BJ (cell line): ENCODE data around the gene LDLRAD4. TPM values are rescaled to one million over a fixed set of nuclear protein-coding genes. Genes with fewer than 3 reads are reported as not detected.

Experiments
- CTCF ChIA-PET: fragments of 350-600 bp; formaldehyde crosslinking; extraction: SDS; loops from one replicate; lab custom pipeline; 2021; ENCODE audit warnings: antibody characterized with exemption, inconsistent platforms; lab: Yijun Ruan, JAX
- POLR2A ChIA-PET: fragments of 300-600 bp; sonication (Branson Sonifier 250); formaldehyde crosslinking; extraction: SDS; loops from one replicate; lab custom pipeline; 2021; ENCODE audit warnings: antibody characterized with exemption; lab: Charles Lee
- DNase-seq: peaks from one replicate; pipeline ENCODE4 v3.0.0-alpha.2; 2011; ENCODE audit warnings: low read depth
- H3K27me3 ChIP-seq: 2 replicates; pipeline ENCODE4 v1.6.0; 2011; ENCODE audit warnings: low read length; ENCODE audit not compliant: control insufficient read depth, insufficient read depth
- H3K36me3 ChIP-seq: 2 replicates; pipeline ENCODE4 v1.5.1; 2011; ENCODE audit warnings: low read length; ENCODE audit not compliant: control insufficient read depth, insufficient read depth
- H3K4me3 ChIP-seq: 2 replicates; pipeline ENCODE4 v1.5.1; 2011; ENCODE audit warnings: low read depth, mild to moderate bottlenecking, control low read depth, low read length
- CTCF ChIP-seq: IDR thresholded peaks from 2 replicates; pipeline ENCODE4 v1.5.1; 2011; ENCODE audit warnings: low read depth, mild to moderate bottlenecking, control low read depth, inconsistent platforms, low read length, moderate library complexity; ENCODE audit not compliant: insufficient read depth
- polyA plus RNA-seq: library from polyadenylated mRNA; depleted of rRNA; stranded (reverse); fragments of >200 nt; gene quantifications from 2 replicates; pipeline ENCODE4 v1.2.3, GENCODE V29; 2011

The LDLRAD4 gene
- polyA plus RNA-seq, 1 experiment, result not detected

GRCh38 chr18:13207294-13207693 is 11.3 kb upstream of the LDLRAD4 start:
- ChIA-PET CTCF (no interaction called here), POLR2A (no interaction called here)
- no peak for TF ChIP-seq CTCF
- H3K27me3 ChIP-seq, result peaks cover 2% of the 10 kb centered on the region; the same call in 1 of the 2 replicates
- H3K36me3 ChIP-seq, result no peaks in the 10 kb centered on the region
- no peak for DNase-seq
- H3K4me3 ChIP-seq, result no peak overlapping the region

DNA sequence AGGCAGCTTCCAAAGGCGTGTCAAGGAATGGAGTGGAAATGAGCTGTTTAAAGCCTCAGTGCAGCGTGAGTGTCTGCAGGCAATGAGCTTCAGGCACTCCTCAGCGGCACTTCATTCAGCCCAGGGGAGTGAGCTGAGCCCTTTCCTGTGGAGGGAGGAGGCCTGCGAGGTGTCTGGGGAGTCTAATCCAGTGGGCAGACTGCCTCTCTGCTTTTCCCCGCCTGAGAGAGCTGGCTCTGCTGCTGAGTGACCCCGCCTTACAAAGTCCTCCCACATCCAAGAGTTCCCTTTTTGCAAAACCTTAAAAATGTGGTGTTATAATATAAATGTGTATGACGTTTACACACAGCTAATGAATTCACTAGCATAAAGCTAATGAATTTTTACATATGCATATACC is 7.0 kb upstream of the LDLRAD4 start:
- DNase-seq, result no peak
- peaks cover 5% of the 10 kb centered on the region for H3K27me3 ChIP-seq
- no peaks in the 10 kb centered on the region for H3K36me3 ChIP-seq
- TF ChIP-seq CTCF, result no peak
- no peak overlapping the region for H3K4me3 ChIP-seq
- ChIA-PET POLR2A (no interaction called here), CTCF (no interaction called here)

GRCh38 chr18:13213036-13213795 is 5.3 kb upstream of the LDLRAD4 start:
- DNase-seq, result no peak
- CTCF ChIA-PET, result interaction anchor here (1.1 kb wide), 1 partner anchor 316 kb away, joined by 4 read pairs; no protein-coding TSS in a partner anchor
- TF ChIP-seq CTCF, result no peak
- no peaks in the 10 kb centered on the region for H3K36me3 ChIP-seq
- peaks cover 6% of the 10 kb centered on the region for H3K27me3 ChIP-seq
- no peak overlapping the region for H3K4me3 ChIP-seq
- POLR2A ChIA-PET, result no interaction called here

DNA sequence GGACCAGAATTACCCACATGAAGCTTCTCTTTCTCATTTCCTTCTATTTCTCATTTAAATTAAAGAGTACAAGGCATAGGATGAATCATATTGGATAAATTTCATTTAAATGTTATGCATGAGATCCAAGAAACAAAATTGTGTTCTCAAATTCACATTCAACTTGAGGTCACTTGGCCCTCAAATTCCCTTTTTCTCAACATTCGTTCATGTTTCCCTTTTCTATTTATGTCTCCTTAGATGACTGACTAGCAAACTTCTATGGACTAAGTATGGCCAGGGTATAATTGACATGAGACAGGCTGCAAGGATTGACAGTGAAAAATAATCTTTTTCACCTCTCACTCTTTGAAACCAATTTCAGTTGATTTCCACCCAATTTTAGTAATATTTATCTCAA is 4.0 kb upstream of the LDLRAD4 start:
- Histone ChIP-seq H3K4me3 (no peak overlapping the region), H3K27me3 (peaks cover 12% of the 10 kb centered on the region), H3K36me3 (no peaks in the 10 kb centered on the region)
- no peak for DNase-seq
- ChIA-PET CTCF (interaction anchor here (1.1 kb wide), 1 partner anchor 315 kb away, joined by 4 read pairs; no protein-coding TSS in a partner anchor), POLR2A (no interaction called here)
- TF ChIP-seq CTCF, result no peak

- peak; percentile 7 for DNase-seq
- Histone ChIP-seq H3K27me3 (peaks cover 22% of the 10 kb centered on the region), H3K36me3 (no peaks in the 10 kb centered on the region), H3K4me3 (no peak overlapping the region)
- peak; percentile 64 for TF ChIP-seq CTCF
- POLR2A ChIA-PET, result no interaction called here
- CTCF ChIA-PET, result interaction anchor here (0.7 to 2.1 kb wide), 9 partner anchors 8 to 413 kb away, joined by 3 to 9 read pairs (median 4); no protein-coding TSS in a partner anchor
Observed at GRCh38 chr18:13216092-13216582, 2.4 kb upstream of the LDLRAD4 start.
